Lung (tissue), 12 donors: Measurements from ENCODE around the gene TPRG1. TPM values are rescaled to one million over a fixed set of nuclear protein-coding genes. Genes with fewer than 3 reads are reported as not detected.

Experiments
- ATAC-seq: fragments of 200-7000 bp; cut with Tn5 transposase; one replicate; pipeline ENCODE4 v1.9.1; 2020; ENCODE audit warnings: moderate number of reproducible peaks; ENCODE audit not compliant: insufficient read depth, low FRiP score
- DNase-seq, 3 donors: peaks; one replicate each; pipeline ENCODE4 v3.0.0-alpha.2; 2013 to 2017
- H3K27ac ChIP-seq, 2 donors: one replicate each; pipeline ENCODE4 v1.5.1; 2013; ENCODE audit warnings: mild to moderate bottlenecking in 2 of 2, moderate library complexity in 2 of 2, control low read depth in 1 of 2, inconsistent platforms in 1 of 2, low read depth in 1 of 2, low read length in 1 of 2
- H3K27me3 ChIP-seq, 3 donors: one replicate each; pipeline ENCODE4 v1.5.1; 2013; ENCODE audit warnings: low read length in 2 of 3; ENCODE audit not compliant: control insufficient read depth in 3 of 3, insufficient read depth in 3 of 3
- H3K36me3 ChIP-seq, 4 donors: one replicate each; pipeline ENCODE4 v1.5.1; 2013; ENCODE audit warnings: low read length in 4 of 4, mild to moderate bottlenecking in 1 of 4, moderate library complexity in 1 of 4; ENCODE audit not compliant: control insufficient read depth in 4 of 4, insufficient read depth in 4 of 4
- H3K4me1 ChIP-seq, 5 donors: one replicate each; pipeline ENCODE4 v1.5.1; 2013; ENCODE audit warnings: low read length in 5 of 5, mild to moderate bottlenecking in 2 of 5, moderate library complexity in 1 of 5; ENCODE audit not compliant: control insufficient read depth in 5 of 5, insufficient read depth in 5 of 5
- H3K4me3 ChIP-seq: one replicate; pipeline ENCODE4 v1.5.1; 2013; ENCODE audit warnings: mild to moderate bottlenecking, control low read depth, moderate library complexity
- H3K9ac ChIP-seq, 2 donors: one replicate each; pipeline ENCODE4 v1.5.1; 2013; ENCODE audit warnings: low read length in 2 of 2, control low read depth in 1 of 2; ENCODE audit not compliant: insufficient read depth in 1 of 2
- H3K9me3 ChIP-seq, 4 donors: one replicate each; pipeline ENCODE4 v1.5.1; 2013; ENCODE audit warnings: low read length in 3 of 4, mild to moderate bottlenecking in 1 of 4, moderate library complexity in 1 of 4; ENCODE audit not compliant: control insufficient read depth in 4 of 4, insufficient read depth in 3 of 4
- WGBS, 2 donors: extraction: QIAGEN DNeasy Blood & Tissue Kit; methylation state at CpG; one replicate each; pipeline ENCODE4 v1.1.7; 2013; 5-methylcytosine and 5-hydroxymethylcytosine counted together
- polyA plus RNA-seq, 2 donors: library from polyadenylated mRNA; stranded (reverse); fragments of 200-250 nt; gene quantifications; one replicate each; pipeline ENCODE4 v1.2.1, GENCODE V29; 2013
- total RNA-seq, 2 donors: library from RNA; depleted of rRNA in 1 of 2; stranded (reverse); fragments of >200 nt in 1 of 2; gene quantifications; one replicate each; pipeline ENCODE4 v1.2.1, GENCODE V29; 2014 to 2021
- TF ChIP-seq, protein P1 (sequence below): IDR thresholded peaks from 2 replicates; pipeline ENCODE4 v1.5.1; 2012; ENCODE audit warnings: mild to moderate bottlenecking; ENCODE audit errors: control extremely low read depth, extremely low read depth
- donor health status: control.
- donor health status: control.
- donor health status: Bipolar disorder and iron deficiency.
- donor health status: healthy.
- donor health status: DM: yes; HTN: yes; CAD: no.

The TPRG1 gene
- total and polyA plus RNA-seq, 4 donors = 3.7 to 13.8 (median 9.4) TPM

DNA sequence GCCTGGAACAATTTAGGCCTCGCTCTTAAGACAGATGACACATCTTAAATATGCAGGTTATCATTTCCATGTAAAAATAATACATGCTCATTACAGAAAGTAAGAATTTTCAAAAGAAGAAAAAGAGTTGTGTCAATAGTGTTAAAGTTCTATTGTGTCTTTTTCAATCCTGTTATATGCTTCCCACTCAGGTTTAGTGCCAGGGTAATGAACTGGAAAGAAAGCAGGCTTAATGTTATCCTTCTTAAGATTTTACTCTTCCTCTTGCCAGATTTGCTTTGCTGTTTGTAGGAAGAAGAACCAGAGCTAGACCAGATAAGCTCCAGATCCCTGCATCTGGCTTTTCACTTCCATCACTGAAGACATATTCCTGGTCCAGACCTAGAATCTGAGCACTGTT, 128.6 kb downstream of the TPRG1 start:
- no peak for DNase-seq
- peaks cover 0 to 7% (median 2%) of the 10 kb centered on the region in 5 donors for H3K4me1 ChIP-seq
- no peaks in the 10 kb centered on the region for H3K27me3 ChIP-seq
- ATAC-seq = no peak
- no peaks in the 10 kb centered on the region for H3K9me3 ChIP-seq
- H3K9ac ChIP-seq = no peak overlapping the region
- 97 to 98% methylated on average over 1 of the region's 1 CpG for WGBS, 2 donors
- H3K27ac ChIP-seq = no peak overlapping the region
- TF ChIP-seq, protein P1, sequence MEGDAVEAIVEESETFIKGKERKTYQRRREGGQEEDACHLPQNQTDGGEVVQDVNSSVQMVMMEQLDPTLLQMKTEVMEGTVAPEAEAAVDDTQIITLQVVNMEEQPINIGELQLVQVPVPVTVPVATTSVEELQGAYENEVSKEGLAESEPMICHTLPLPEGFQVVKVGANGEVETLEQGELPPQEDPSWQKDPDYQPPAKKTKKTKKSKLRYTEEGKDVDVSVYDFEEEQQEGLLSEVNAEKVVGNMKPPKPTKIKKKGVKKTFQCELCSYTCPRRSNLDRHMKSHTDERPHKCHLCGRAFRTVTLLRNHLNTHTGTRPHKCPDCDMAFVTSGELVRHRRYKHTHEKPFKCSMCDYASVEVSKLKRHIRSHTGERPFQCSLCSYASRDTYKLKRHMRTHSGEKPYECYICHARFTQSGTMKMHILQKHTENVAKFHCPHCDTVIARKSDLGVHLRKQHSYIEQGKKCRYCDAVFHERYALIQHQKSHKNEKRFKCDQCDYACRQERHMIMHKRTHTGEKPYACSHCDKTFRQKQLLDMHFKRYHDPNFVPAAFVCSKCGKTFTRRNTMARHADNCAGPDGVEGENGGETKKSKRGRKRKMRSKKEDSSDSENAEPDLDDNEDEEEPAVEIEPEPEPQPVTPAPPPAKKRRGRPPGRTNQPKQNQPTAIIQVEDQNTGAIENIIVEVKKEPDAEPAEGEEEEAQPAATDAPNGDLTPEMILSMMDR = no peak
- H3K4me3 ChIP-seq = no peak overlapping the region
- H3K36me3 ChIP-seq = no peaks in the 10 kb centered on the region

DNA sequence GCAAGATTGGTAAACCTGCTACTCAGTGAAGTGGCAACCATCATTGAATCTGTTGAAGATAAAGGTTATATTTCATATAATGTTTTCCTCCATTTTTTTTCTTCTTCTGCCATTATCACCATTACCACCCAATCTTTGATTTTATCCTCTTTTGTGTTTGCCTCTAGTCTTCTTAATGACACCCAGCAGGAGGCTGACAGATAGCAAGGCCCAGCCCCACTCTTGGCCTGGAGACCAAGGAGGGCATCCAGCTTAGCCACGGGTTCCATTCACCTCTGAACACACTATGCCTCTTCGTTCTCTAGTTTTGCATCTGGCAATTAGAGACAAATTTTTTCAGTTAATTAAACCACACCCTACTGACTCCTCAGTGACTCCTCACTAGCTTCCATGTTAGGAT, 129.7 kb downstream of the TPRG1 start:
- Histone ChIP-seq H3K27ac (no peak overlapping the region), H3K27me3 (no peaks in the 10 kb centered on the region), H3K4me3 (no peak overlapping the region), H3K36me3 (no peaks in the 10 kb centered on the region), H3K9ac (no peak overlapping the region), H3K4me1 (peaks cover 0 to 7% (median 2%) of the 10 kb centered on the region in 5 donors), H3K9me3 (no peaks in the 10 kb centered on the region)
- DNase-seq (no peak), ATAC-seq (no peak)
- TF ChIP-seq, protein P1 = no peak
- 82 to 86% methylated on average over 2 of the region's 2 CpGs for WGBS, 2 donors

DNA sequence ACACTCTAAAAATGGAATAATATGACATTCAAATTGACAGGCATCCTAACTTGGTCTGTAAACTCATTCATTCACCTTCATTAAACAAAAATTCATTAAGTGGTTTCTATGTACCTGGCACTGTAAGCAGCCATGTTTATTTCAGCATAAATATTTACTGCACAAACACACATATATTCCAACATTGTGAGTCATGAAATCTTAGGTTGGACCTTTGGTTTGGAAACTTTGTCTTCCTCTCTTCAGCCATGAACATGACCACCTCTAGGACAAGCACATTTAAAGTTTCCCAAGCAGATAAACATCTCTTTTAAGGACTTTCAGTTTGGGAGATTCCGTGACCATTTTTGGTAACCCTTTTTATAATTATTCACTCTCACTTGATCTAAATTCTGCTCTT, 131.8 kb downstream of the TPRG1 start:
- H3K27me3 ChIP-seq = no peaks in the 10 kb centered on the region
- ATAC-seq = no peak
- no peak overlapping the region for H3K9ac ChIP-seq
- TF ChIP-seq, protein P1 = no peak
- no peak for DNase-seq
- WGBS, 2 donors = 0 to 75% methylated on average over 1 of the region's 1 CpG
- no peaks in the 10 kb centered on the region for H3K36me3 ChIP-seq
- no peak overlapping the region for H3K27ac ChIP-seq
- H3K9me3 ChIP-seq = no peaks in the 10 kb centered on the region
- no peak overlapping the region for H3K4me3 ChIP-seq
- H3K4me1 ChIP-seq = peaks cover 0 to 10% (median 2%) of the 10 kb centered on the region in 5 donors
